ENCODE measurements around the gene NR1H4.

NR1H4 gene

DNA sequence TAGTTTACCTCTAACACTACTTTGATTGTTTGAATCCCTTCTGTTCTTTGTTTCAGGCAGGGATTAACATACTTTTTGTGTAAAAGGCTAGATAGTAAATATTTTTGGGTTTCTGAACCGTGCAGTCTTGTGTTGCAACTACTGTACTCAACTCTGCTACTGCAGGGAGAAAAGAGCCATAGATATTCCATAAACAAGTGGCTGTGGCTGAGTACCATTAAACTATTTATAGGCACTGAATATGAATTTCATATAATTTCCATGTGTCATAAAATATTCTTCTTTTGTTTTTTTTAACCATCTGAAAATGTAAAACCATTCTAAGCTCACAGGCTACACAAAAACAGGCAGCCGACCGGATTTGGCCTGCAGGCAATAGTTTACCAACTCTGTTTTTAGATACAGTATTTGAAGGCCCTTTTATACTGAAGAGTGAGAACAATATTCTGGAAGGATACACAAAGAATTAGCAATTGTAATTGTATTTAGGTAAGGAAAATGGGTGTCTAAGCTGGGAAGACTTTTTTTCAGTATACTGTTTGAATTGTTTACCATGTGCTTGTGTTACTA is 15.7 kb downstream of the NR1H4 start:
- TF ChIP-seq, protein P1, sequence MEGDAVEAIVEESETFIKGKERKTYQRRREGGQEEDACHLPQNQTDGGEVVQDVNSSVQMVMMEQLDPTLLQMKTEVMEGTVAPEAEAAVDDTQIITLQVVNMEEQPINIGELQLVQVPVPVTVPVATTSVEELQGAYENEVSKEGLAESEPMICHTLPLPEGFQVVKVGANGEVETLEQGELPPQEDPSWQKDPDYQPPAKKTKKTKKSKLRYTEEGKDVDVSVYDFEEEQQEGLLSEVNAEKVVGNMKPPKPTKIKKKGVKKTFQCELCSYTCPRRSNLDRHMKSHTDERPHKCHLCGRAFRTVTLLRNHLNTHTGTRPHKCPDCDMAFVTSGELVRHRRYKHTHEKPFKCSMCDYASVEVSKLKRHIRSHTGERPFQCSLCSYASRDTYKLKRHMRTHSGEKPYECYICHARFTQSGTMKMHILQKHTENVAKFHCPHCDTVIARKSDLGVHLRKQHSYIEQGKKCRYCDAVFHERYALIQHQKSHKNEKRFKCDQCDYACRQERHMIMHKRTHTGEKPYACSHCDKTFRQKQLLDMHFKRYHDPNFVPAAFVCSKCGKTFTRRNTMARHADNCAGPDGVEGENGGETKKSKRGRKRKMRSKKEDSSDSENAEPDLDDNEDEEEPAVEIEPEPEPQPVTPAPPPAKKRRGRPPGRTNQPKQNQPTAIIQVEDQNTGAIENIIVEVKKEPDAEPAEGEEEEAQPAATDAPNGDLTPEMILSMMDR (conservative IDR thresholded peaks at IDR 0.05; ENCODE audit: low read depth) = no peak
- DNase-seq (ENCODE audit: low spot score) = no peak
- POLR2A ChIA-PET (ENCODE audit: low non-redundant PET) = no interaction called here
- CTCF ChIA-PET = interaction anchor here (0.7 kb wide), 1 partner anchor 1606 kb away, joined by 3 read pairs; no protein-coding TSS in a partner anchor
- H3K27ac ChIP-seq = no peak overlapping the region

DNA sequence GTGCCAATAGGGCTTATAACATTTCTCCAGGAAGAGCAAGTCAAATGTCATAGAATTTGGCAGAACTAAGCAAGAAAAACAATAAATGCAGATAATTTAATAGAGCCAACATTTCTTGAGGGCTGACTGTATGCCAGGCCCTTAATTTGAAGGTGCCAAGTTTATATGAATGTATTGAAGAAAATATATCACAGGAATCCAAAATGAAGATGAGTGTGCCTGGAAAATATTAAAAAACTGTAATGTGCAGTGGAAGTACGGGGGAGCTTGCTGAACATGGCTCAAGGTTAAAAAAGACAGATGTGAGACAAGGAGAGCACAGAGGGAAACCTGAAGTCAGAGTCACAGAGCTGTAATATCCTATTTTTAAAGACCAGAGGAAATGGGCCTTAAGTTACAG is 16.4 kb downstream of the NR1H4 start:
- DNase-seq (ENCODE audit: low spot score) = no peak
- H3K27ac ChIP-seq = no peak overlapping the region
- TF ChIP-seq, protein P1 (conservative IDR thresholded peaks at IDR 0.05; ENCODE audit: low read depth) = no peak
- ChIA-PET POLR2A (ENCODE audit: low non-redundant PET) (no interaction called here), CTCF (interaction anchor here (0.7 kb wide), 1 partner anchor 1605 kb away, joined by 3 read pairs; no protein-coding TSS in a partner anchor)

DNA sequence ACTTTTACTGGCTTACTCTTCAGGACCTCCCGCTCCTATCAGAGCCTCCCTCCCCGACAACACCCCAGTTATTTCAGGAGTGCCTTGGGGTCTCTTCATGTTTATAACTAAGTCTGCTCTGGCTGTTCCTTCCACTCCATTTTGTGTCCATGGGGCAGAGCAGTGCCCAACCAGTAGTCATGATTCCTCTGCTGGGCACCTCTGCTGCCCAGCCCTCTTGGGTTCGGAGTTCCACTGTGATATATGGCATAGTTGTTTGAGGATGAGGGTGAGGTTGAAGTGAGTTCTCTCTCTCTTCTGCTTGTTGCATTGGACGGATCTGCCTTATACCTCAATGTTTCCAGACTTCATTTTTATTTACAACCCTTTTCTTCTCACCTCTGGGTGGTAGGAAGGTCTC is 17.4 kb downstream of the NR1H4 start:
- no peak overlapping the region for H3K27ac ChIP-seq
- ChIA-PET CTCF (no interaction called here), POLR2A (ENCODE audit: low non-redundant PET) (no interaction called here)
- TF ChIP-seq, protein P1 (conservative IDR thresholded peaks at IDR 0.05; ENCODE audit: low read depth) = no peak
- DNase-seq (ENCODE audit: low spot score) = no peak

DNA sequence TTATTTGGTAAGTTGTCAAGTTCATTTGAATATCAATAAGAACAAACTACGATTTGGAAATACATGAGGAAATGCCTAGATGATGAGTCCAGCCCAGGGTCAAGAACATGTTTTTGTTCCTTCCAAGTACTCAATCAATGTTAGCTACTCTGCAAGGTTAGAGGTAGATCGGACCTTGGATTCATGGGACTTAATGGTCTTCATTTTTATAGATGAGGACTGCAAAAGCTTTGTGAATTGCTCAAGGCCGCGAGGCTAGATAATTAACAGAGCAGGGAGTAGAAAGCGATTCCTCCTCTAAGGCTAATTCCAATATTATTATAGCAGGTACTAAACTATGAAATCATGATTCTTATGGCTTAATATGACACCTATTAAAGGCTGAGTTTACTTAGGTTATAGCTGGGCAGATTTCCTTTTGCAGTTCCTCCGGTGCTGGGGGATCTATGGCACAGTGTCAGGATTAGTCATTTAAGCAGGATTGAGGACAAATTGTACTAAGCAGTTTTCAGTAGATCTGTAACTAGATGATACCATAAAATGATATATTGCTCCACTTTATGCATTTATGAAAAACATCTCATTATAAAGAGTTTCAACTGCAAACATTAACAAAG is 19.8 kb downstream of the NR1H4 start:
- TF ChIP-seq, protein P1 (conservative IDR thresholded peaks at IDR 0.05; ENCODE audit: low read depth) = no peak
- CTCF ChIA-PET = interaction anchor here (0.7 kb wide), 1 partner anchor 258 kb away, joined by 3 read pairs; no protein-coding TSS in a partner anchor
- H3K27ac ChIP-seq = no peak overlapping the region
- DNase-seq (ENCODE audit: low spot score) = no peak
- POLR2A ChIA-PET (ENCODE audit: low non-redundant PET) = no interaction called here

DNA sequence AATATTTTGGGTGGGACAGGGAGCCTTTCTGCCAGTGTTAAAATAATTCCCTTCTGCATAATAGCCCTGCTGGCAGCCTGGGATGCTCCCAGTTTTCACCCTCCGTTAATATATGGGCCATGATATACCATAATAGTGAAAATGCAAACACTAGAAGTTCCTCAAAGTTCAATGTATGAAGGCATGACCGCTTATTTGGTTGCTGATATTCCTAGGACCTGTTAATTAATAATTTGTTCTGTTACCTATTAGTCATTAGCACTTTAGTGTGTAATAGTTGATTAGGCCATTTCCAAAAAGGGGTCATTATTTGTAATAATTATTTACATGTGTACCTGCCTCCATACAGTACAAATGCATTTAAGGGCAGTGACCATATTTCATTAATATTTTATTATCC is 20.4 kb downstream of the NR1H4 start:
- TF ChIP-seq, protein P1 (conservative IDR thresholded peaks at IDR 0.05; ENCODE audit: low read depth) = no peak
- ChIA-PET POLR2A (ENCODE audit: low non-redundant PET) (no interaction called here), CTCF (interaction anchor here (0.7 kb wide), 1 partner anchor 259 kb away, joined by 3 read pairs; no protein-coding TSS in a partner anchor)
- DNase-seq (ENCODE audit: low spot score) = no peak
- no peak overlapping the region for H3K27ac ChIP-seq

DNA sequence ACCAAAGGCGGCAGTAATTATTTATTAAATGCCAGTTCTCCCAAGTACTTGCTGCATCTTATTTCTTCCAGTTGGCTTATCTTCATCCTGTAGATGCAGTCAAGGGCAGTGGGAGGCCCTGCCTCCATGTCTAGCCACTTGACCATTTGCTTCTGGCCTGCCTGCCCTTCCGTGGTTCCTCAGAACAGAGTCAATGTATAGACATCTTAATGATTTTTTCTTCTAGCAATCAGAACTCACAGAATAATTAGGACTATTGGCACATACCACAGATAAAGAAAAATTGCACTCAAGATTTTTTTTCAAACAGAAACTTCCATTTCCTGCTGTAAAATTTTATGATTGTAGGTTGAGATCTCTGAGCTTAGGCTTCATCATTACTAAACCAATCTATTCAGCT is 20.9 kb downstream of the NR1H4 start:
- CTCF ChIA-PET = no interaction called here

More for the DNA sequence above, 20.9 kb downstream of the NR1H4 start:
- TF ChIP-seq, protein P1 (conservative IDR thresholded peaks at IDR 0.05; ENCODE audit: low read depth) = no peak
- DNase-seq (ENCODE audit: low spot score) = no peak
- no peak overlapping the region for H3K27ac ChIP-seq
- POLR2A ChIA-PET (ENCODE audit: low non-redundant PET) = no interaction called here

All from RWPE1 (cell line).